OCI-LY7 (cell line): ENCODE results near the gene KRTAP13-1.

ENCODE experiments used
- EZH2phosphoT487 ChIP-seq: fragments of 200-600 bp; sonication (generic); IDR thresholded peaks from 2 replicates; pipeline ENCODE4 v1.6.1; 2018; ENCODE audit warnings: low read depth, borderline replicate concordance, mild to moderate bottlenecking, mixed run types, antibody characterized with exemption, low read length, moderate library complexity, mixed read lengths
- TF ChIP-seq, protein P1 (sequence below): fragments of 200-600 bp; sonication (generic); conservative IDR thresholded peaks from 2 replicates; pipeline ENCODE4 v1.5.1; 2014; ENCODE audit warnings: mild to moderate bottlenecking, antibody characterized with exemption, low read length, moderate library complexity, mixed read lengths

- no peak for TF ChIP-seq EZH2phosphoT487
- TF ChIP-seq, protein P1, sequence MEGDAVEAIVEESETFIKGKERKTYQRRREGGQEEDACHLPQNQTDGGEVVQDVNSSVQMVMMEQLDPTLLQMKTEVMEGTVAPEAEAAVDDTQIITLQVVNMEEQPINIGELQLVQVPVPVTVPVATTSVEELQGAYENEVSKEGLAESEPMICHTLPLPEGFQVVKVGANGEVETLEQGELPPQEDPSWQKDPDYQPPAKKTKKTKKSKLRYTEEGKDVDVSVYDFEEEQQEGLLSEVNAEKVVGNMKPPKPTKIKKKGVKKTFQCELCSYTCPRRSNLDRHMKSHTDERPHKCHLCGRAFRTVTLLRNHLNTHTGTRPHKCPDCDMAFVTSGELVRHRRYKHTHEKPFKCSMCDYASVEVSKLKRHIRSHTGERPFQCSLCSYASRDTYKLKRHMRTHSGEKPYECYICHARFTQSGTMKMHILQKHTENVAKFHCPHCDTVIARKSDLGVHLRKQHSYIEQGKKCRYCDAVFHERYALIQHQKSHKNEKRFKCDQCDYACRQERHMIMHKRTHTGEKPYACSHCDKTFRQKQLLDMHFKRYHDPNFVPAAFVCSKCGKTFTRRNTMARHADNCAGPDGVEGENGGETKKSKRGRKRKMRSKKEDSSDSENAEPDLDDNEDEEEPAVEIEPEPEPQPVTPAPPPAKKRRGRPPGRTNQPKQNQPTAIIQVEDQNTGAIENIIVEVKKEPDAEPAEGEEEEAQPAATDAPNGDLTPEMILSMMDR, result no peak
These were observed 41.3 kb downstream of the KRTAP13-1 start for GRCh38 chr21:30437010-30437565.
